Activated naive CD4-positive, alpha-beta T cell treated with anti-CD3 and anti-CD28 coated beads, Interleukin-2, amount 10 ng/mL, durations not matched to agents 7 days and 5 days (primary cell): ENCODE data around the gene CASR.
"Not testable (repeated sequence)": the region's sequence is repeated elsewhere in the genome, so short reads cannot be mapped to it uniquely, and the experiment has no call there.

Source experiments
- CTCF ChIA-PET: fragments of 350-600 bp; sonication (Branson Sonifier 250); formaldehyde crosslinking; loops from one replicate; lab custom pipeline; 2021; ENCODE audit warnings: antibody characterized with exemption; lab: Charles Lee
- DNase-seq: peaks from one replicate; pipeline ENCODE4 v3.0.0-alpha.2; 2020
- H3K27ac Mint-ChIP-seq: one replicate; pipeline ENCODE4 v1.8.0; 2021; ENCODE audit warnings: mild to moderate bottlenecking, moderate library complexity, mixed read lengths
- H3K27me3 Mint-ChIP-seq: one replicate; pipeline ENCODE4 v1.8.0; 2021; ENCODE audit warnings: mild to moderate bottlenecking, mixed read lengths
- H3K36me3 Mint-ChIP-seq: one replicate; pipeline ENCODE4 v1.8.0; 2021; ENCODE audit warnings: mixed read lengths
- H3K4me1 Mint-ChIP-seq: one replicate; pipeline ENCODE4 v1.8.0; 2021; ENCODE audit warnings: mixed read lengths
- H3K4me3 Mint-ChIP-seq: one replicate; pipeline ENCODE4 v1.8.0; 2021; ENCODE audit warnings: mild to moderate bottlenecking, moderate library complexity, mixed read lengths
- H3K9me3 Mint-ChIP-seq: one replicate; pipeline ENCODE4 v1.8.0; 2021; ENCODE audit warnings: mixed read lengths

Gene CASR, protein sequence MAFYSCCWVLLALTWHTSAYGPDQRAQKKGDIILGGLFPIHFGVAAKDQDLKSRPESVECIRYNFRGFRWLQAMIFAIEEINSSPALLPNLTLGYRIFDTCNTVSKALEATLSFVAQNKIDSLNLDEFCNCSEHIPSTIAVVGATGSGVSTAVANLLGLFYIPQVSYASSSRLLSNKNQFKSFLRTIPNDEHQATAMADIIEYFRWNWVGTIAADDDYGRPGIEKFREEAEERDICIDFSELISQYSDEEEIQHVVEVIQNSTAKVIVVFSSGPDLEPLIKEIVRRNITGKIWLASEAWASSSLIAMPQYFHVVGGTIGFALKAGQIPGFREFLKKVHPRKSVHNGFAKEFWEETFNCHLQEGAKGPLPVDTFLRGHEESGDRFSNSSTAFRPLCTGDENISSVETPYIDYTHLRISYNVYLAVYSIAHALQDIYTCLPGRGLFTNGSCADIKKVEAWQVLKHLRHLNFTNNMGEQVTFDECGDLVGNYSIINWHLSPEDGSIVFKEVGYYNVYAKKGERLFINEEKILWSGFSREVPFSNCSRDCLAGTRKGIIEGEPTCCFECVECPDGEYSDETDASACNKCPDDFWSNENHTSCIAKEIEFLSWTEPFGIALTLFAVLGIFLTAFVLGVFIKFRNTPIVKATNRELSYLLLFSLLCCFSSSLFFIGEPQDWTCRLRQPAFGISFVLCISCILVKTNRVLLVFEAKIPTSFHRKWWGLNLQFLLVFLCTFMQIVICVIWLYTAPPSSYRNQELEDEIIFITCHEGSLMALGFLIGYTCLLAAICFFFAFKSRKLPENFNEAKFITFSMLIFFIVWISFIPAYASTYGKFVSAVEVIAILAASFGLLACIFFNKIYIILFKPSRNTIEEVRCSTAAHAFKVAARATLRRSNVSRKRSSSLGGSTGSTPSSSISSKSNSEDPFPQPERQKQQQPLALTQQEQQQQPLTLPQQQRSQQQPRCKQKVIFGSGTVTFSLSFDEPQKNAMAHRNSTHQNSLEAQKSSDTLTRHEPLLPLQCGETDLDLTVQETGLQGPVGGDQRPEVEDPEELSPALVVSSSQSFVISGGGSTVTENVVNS

DNA sequence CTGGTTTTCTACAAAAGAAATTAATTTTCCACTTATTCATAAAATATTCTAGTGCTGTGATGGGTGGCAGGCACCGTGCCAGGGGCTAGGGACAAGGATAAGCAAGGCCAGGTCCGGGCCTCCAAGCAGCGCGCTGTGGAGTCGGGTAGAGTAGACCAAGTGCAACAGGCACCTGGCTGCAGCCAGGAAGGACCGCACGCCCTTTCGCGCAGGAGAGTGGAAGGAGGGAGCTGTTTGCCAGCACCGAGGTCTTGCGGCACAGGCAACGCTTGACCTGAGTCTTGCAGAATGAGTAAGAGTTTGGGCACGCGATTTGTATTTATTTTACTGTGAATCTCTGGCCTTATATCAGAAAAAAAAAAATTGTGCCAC, at the start of gene CASR:
TSS of gene CASR (plus strand) at position 148 of the 372 bp plus-strand sequence. CDS start 70,522 bp downstream, outside the sequence.
- DNase-seq: no peak
- Mint-ChIP-seq H3K27ac (no peak within 1 kb of the TSS), H3K9me3 (no peaks in the 10 kb centered on the region), H3K36me3 (no peaks in the 10 kb centered on the region), H3K27me3 (peaks cover 68% of the 10 kb centered on the region), H3K4me1 (peaks cover 5% of the 10 kb centered on the region), H3K4me3 (peak within 1 kb of the TSS; percentile 21)
- CTCF ChIA-PET: no interaction called here

DNA sequence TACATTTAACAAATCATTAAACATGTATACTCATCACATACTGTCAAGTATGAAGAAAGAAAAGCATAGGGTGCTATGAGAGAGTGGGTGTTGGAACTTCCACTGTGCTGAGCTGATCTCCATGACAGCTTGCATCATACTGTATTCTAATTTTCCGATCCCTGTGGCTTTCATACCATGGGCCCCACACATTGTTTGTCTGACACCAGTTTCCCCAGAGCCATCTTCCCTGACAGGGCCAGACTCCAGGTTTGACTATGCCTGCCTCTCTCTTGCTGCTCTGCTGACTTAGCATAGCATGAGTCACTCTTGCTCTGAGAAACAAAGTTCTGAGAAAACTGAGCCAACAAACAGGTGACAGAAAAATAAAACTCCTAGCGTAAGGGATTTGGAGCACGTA, 37.0 kb upstream of the CASR start:
- peak; percentile 26 for DNase-seq
- Mint-ChIP-seq H3K27ac (peak overlapping the region; percentile 64), H3K9me3 (peaks cover 4% of the 10 kb centered on the region), H3K27me3 (no peaks in the 10 kb centered on the region), H3K4me3 (no peak overlapping the region), H3K36me3 (no peaks in the 10 kb centered on the region), H3K4me1 (peaks cover 14% of the 10 kb centered on the region)
- CTCF ChIA-PET: interaction anchor here (1.1 kb wide), 1 partner anchor 112 kb away, joined by 3 read pairs; no protein-coding TSS in a partner anchor

DNA sequence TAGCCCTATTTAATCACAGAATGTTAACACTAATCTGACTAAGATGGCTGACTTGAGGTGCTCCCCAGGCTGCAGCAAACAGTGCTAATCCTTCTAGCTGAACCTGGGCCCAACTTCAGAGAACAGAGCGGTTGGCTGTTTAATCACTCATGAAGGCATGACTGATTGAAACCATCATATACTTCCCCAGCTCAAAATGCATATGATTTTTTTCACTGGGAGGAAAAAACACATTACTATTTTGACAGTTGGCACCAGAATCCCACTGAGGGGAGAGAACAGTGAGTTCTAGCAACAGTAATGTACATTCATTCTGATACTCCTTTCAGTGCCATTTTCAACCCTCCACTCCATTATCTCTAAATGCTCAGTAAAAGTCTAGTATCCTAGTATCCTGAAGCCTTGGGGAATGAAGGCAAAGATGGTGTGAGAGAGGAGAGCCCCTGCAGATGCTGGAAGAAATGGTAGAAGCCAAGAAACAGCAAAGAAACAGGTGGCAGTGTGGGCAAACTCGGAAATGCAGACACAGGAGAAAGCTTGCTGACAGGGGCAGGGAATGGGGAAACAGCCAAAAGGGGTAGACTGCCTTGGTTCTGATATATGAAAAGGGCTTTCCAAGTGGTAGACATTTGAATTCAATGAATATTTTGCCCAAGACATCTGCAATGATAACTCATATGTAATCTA, 34.4 kb upstream of the CASR start:
- no peak overlapping the region for H3K27ac Mint-ChIP-seq
- peaks cover 12% of the 10 kb centered on the region for H3K9me3 Mint-ChIP-seq
- peaks cover 14% of the 10 kb centered on the region for H3K4me1 Mint-ChIP-seq
- DNase-seq: no peak
- H3K36me3 Mint-ChIP-seq: no peaks in the 10 kb centered on the region
- CTCF ChIA-PET: no interaction called here
- no peak overlapping the region for H3K4me3 Mint-ChIP-seq
- no peaks in the 10 kb centered on the region for H3K27me3 Mint-ChIP-seq

DNA sequence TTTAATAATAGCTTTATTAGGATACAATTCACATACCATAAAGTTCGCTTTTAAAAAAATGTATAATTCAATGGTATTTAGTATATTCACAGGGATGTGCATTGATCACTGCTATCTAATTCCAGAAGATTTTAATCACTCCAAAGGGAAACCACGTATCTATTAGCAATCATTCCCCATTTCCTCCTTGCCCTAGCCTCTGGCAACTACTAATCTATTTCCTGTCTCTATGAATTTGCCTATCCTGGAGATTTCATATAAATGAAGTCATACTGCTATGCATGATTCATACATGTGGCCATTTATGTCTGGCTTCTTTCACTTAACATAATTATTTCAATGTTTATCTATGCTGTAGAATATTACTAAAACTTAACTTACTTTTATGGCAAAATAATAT, 32.0 kb upstream of the CASR start:
- CTCF ChIA-PET: no interaction called here
- Mint-ChIP-seq H3K9me3 (peaks cover 30% of the 10 kb centered on the region), H3K27me3 (no peaks in the 10 kb centered on the region), H3K4me3 (no peak overlapping the region), H3K36me3 (peaks cover 2% of the 10 kb centered on the region), H3K27ac (no peak overlapping the region), H3K4me1 (peaks cover 16% of the 10 kb centered on the region)
- no peak for DNase-seq

DNA sequence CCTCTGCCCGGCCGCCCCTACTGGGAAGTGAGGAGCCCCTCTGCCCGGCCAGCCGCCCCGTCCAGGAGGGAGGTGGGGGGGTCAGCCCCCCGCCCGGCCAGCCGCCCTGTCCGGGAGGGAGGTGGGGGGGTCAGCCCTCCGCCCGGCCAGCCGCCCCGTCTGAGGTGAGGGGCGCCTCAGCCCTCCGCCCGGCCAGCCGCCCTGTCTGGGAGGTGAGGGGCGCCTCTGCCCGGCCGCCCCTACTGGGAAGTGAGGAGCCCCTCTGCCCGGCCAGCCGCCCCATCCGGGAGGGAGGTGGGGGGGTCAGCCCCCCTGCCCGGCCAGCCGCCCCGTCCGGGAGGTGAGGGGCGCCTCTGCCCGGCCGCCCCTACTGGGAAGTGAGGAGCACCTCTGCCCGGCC, 18.5 kb upstream of the CASR start:
- H3K9me3 Mint-ChIP-seq, H3K4me1 Mint-ChIP-seq, H3K36me3 Mint-ChIP-seq, H3K27ac Mint-ChIP-seq, CTCF ChIA-PET, H3K27me3 Mint-ChIP-seq, DNase-seq, H3K4me3 Mint-ChIP-seq: not testable (repeated sequence)

DNA sequence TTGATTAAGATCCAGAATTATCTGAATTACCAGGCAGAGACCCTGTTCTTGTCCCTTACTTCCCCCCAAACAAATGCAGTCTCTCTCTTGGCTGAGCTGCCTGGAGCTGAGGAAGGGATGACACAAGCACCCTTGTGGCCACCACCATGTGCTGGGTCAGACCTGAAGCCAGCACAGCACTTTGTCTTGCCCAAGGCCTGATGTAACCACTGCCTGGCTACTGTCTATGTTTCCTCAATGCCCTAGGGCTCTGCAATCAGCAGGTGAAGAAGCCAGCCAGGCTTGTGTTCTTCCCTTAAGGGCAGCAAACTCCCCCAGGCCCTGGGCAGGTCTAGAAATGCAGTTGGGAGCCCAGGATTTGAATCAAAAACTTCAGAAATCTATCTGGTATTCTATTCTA, 15.8 kb upstream of the CASR start:
- Mint-ChIP-seq H3K9me3 (no peaks in the 10 kb centered on the region), H3K27me3 (peaks cover 9% of the 10 kb centered on the region), H3K4me3 (no peak overlapping the region), H3K36me3 (no peaks in the 10 kb centered on the region), H3K27ac (no peak overlapping the region), H3K4me1 (no peaks in the 10 kb centered on the region)
- no peak for DNase-seq
- CTCF ChIA-PET: interaction anchor here (0.7 kb wide), 1 partner anchor 91 kb away, joined by 3 read pairs; no protein-coding TSS in a partner anchor

DNA sequence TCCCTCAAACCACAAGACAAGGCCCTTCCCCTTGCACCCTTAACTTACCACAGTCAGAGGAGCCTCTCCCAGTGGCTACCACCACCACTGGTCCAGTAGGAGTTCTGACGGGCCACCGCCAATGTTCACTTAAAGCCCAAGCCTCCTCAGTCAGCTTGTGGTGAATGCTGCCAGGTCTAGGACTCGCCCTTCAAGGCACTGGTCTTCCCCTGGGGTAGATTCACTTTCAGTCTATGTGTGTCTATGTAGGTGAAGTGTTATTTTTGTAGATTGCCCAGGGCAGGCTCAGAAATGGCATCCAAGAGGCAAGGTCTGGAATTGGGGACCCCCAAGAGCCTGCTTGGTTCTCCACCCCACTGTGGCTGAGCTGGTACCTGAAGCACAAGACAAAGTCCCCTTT, 15.4 kb upstream of the CASR start:
- CTCF ChIA-PET: no interaction called here
- Mint-ChIP-seq H3K4me1 (no peaks in the 10 kb centered on the region), H3K36me3 (no peaks in the 10 kb centered on the region), H3K27ac (no peak overlapping the region), H3K27me3 (peaks cover 9% of the 10 kb centered on the region), H3K9me3 (no peaks in the 10 kb centered on the region), H3K4me3 (no peak overlapping the region)
- no peak for DNase-seq

DNA sequence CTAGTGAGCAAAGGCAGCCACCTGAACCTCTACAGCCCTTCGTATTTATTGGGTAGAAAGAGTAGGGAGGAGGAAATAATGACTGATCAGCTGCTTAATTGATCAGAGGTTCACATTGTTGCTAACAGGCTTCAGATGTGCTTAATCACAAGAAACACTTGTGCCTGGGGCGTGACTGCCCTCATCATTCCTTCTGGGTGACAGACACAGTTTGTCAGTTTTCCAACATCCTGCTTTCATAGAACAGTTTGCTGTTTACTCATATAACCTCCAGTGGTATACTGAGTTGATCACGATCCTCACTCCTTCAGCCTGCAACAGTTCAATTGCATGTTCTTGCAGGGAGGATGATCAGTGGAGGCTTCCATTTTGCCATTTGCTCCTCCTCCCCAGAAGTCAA, 13.6 kb upstream of the CASR start:
- Mint-ChIP-seq H3K9me3 (no peaks in the 10 kb centered on the region), H3K36me3 (no peaks in the 10 kb centered on the region), H3K4me1 (no peaks in the 10 kb centered on the region), H3K4me3 (no peak overlapping the region), H3K27ac (no peak overlapping the region), H3K27me3 (peaks cover 12% of the 10 kb centered on the region)
- DNase-seq: no peak
- CTCF ChIA-PET: no interaction called here

DNA sequence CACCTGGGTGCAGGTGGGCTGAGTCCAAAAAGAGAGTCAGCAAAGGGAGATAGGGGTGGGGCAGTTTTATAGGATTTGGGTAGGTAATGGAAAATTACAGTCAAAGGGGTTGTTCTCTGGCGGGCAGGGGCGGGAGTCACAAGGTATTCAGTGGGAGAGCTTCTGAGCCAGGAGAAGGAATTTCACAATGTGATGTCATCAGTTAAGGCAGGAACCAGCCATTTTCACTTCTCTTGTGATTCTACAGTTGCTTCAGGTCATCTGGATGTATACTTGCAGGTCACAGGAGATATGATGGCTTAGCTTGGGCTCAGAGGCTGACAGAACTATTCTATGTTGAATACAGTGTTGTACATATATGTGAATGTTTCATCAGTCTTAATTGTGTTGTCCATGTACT, 12.1 kb upstream of the CASR start:
- H3K9me3 Mint-ChIP-seq, H3K36me3 Mint-ChIP-seq, CTCF ChIA-PET, H3K4me1 Mint-ChIP-seq, H3K4me3 Mint-ChIP-seq, H3K27ac Mint-ChIP-seq, DNase-seq: not testable (repeated sequence)
- H3K27me3 Mint-ChIP-seq: peaks cover 12% of the 10 kb centered on the region

DNA sequence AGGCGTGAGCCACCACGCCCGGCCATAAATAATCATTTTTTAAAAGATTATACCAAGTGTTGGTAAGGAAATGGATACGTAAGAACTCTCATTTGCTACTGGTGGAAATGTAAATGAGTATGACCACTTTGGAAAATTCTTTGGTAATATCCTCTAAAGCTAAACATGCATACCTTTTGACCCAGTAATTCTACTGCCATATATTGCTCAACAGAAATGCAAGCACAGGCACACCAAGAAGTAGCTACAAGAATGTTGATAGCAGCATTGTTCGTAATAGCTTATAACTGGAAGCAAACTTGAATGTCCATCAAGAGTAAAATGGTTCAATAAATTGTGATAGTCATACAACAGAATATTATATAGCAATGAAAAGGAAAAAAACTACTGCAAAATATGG, 4.8 kb upstream of the CASR start:
- no peaks in the 10 kb centered on the region for H3K36me3 Mint-ChIP-seq
- no peaks in the 10 kb centered on the region for H3K9me3 Mint-ChIP-seq
- CTCF ChIA-PET: no interaction called here
- no peak overlapping the region for H3K4me3 Mint-ChIP-seq
- H3K4me1 Mint-ChIP-seq: peaks cover 3% of the 10 kb centered on the region
- H3K27me3 Mint-ChIP-seq: peaks cover 34% of the 10 kb centered on the region
- DNase-seq: no peak
- no peak overlapping the region for H3K27ac Mint-ChIP-seq

DNA sequence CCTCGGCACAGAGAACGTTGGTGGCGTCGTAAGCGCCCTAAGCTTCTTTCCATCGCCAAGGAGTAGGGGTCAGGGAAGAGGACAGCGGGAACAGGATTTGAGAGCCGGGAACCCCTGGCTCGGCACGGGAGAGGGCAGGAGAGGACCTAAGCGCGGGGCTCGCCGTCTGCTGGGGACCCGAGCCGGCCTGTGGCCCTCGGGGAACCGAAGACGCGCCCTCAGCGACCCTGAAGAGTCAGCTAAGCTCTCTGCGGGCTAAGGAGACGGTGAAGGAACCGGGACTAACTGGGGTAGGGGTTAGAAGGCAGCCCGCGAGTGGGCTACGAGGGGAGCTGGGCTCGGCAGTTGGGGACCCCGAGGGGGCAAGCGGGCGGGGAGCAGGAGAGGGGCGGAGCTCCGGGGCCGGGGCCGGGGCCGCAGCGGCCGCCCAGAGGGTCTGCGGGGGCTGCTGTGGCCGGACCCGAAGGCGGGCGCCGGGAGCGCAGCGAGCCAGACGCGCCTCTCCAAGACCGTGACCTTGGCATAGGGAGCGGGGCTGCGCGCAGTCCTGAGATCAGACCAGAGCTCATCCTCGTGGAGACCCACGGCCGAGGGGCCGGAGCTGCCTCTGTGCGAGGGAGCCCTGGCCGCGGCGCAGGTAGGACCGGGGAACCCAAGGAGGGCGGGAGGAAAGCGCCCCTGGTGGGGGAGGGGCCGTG, 574 bp downstream of the CASR start:
- no peak for DNase-seq
- peaks cover 71% of the 10 kb centered on the region for H3K27me3 Mint-ChIP-seq
- peaks cover 5% of the 10 kb centered on the region for H3K4me1 Mint-ChIP-seq
- H3K9me3 Mint-ChIP-seq: no peaks in the 10 kb centered on the region
- peak overlapping the region; percentile 21 for H3K4me3 Mint-ChIP-seq
- CTCF ChIA-PET: interaction anchor here (1.1 kb wide), 1 partner anchor 75 kb away, joined by 3 read pairs; no protein-coding TSS in a partner anchor
- no peak overlapping the region for H3K27ac Mint-ChIP-seq
- H3K36me3 Mint-ChIP-seq: no peaks in the 10 kb centered on the region

DNA sequence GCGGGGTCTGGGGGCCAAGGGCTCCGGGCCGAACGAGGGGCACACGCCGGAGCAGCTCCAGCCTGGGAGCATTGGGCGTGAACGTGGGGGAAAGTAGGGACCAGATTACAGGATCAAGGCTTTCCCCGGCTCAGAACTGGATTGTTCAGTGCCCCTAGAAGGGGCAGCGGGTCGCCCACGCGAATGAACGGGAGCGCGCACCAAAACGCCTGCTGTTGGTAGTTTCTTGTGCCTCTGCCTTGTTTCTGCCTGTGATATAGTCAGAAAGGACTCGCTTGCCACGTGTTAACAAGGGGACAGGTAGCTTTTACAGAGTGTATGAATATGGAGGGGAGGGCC, 1.1 kb downstream of the CASR start:
- Mint-ChIP-seq H3K36me3 (no peaks in the 10 kb centered on the region), H3K27ac (no peak overlapping the region), H3K4me3 (no peak overlapping the region), H3K27me3 (peaks cover 71% of the 10 kb centered on the region), H3K4me1 (peaks cover 5% of the 10 kb centered on the region), H3K9me3 (no peaks in the 10 kb centered on the region)
- no peak for DNase-seq
- CTCF ChIA-PET: interaction anchor here (1.1 kb wide), 1 partner anchor 75 kb away, joined by 3 read pairs; no protein-coding TSS in a partner anchor

DNA sequence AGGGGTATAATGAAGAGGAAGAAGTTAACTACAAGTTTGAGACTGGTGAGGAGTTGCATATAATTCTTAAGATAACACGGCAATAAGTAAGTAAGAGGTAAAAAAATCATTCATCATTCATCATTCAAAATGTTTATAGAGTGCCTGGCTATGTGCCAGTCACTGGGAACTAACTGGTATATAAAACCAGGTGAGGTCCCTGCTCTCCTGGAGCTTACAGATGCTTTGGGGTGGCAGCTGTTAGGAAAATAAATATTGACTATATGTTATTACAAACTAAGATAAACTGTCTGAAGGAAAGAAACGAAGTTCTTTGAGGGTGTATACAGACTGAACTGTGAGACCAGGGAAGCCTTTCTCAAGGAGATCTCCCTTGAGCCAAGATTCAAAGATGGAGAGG, 2.9 kb downstream of the CASR start:
- H3K27ac Mint-ChIP-seq: no peak overlapping the region
- DNase-seq: no peak
- no peaks in the 10 kb centered on the region for H3K9me3 Mint-ChIP-seq
- CTCF ChIA-PET: no interaction called here
- H3K4me3 Mint-ChIP-seq: no peak overlapping the region
- H3K27me3 Mint-ChIP-seq: peaks cover 63% of the 10 kb centered on the region
- no peaks in the 10 kb centered on the region for H3K36me3 Mint-ChIP-seq
- peaks cover 5% of the 10 kb centered on the region for H3K4me1 Mint-ChIP-seq
